ENCODE data around the gene THAP4. TPM values are rescaled to one million over a fixed set of nuclear protein-coding genes. Genes with fewer than 3 reads are reported as not detected.

The THAP4 gene
- total and polyA plus RNA-seq, 2 of the 13 experiments (the other 11 are each of a cell fraction or from before 2014, with no cell fraction given): 59.7 to 75.7 TPM

- TF ChIP-seq ZBTB1 (CRISPR knock-in tag; IDR thresholded peaks at IDR 0.05; ENCODE audit: borderline replicate concordance): no peak
- no peak for TF ChIP-seq ZNF256 (CRISPR knock-in tag; conservative IDR thresholded peaks at IDR 0.05)
- peak; percentile 19; the same call in 1 of the 2 replicates for TF ChIP-seq MED1 (CRISPR knock-in tag; IDR thresholded peaks at IDR 0.05)
- peak; percentile 96 for TF ChIP-seq SP5 (CRISPR knock-in tag; IDR thresholded peaks at IDR 0.05; ENCODE audit: borderline replicate concordance, low read depth)
- TF ChIP-seq ZMYM4 (CRISPR knock-in tag; IDR thresholded peaks at IDR 0.05): peak; percentile 37; the same call in 1 of the 2 replicates
- TF ChIP-seq FOXC1 (CRISPR knock-in tag; IDR thresholded peaks at IDR 0.05; ENCODE audit: borderline replicate concordance): no peak
- TF ChIP-seq ZNF609 (CRISPR knock-in tag; IDR thresholded peaks at IDR 0.05; ENCODE audit: borderline replicate concordance): peak; percentile 50; the same call in 1 of the 2 replicates
- no peak for TF ChIP-seq NCOA2 (CRISPR knock-in tag; IDR thresholded peaks at IDR 0.05)
- TF ChIP-seq RELA (CRISPR knock-in tag; IDR thresholded peaks at IDR 0.05): no peak
- TF ChIP-seq NFRKB (IDR thresholded peaks at IDR 0.05): no peak
- TF ChIP-seq DRAP1 (CRISPR knock-in tag; IDR thresholded peaks at IDR 0.05): no peak
- peak; percentile 48; the same call in 1 of the 2 replicates for TF ChIP-seq ZNF121 (CRISPR knock-in tag; IDR thresholded peaks at IDR 0.05)
- TF ChIP-seq ZNF597 (CRISPR knock-in tag; IDR thresholded peaks at IDR 0.05): no peak
- no peak for TF ChIP-seq RBM22 (optimal IDR thresholded peaks at IDR 0.05; ENCODE audit: low read length)
- TF ChIP-seq FOXM1 (CRISPR knock-in tag; IDR thresholded peaks at IDR 0.05): no peak
- TF ChIP-seq HNF1B (CRISPR knock-in tag; IDR thresholded peaks at IDR 0.05): peak; percentile 49; the same call in 1 of the 2 replicates
- TF ChIP-seq ETV6 (CRISPR knock-in tag; conservative IDR thresholded peaks at IDR 0.05): no peak
- TF ChIP-seq ZFY (CRISPR knock-in tag; IDR thresholded peaks at IDR 0.05): no peak
- peak; percentile 73 for TF ChIP-seq RARA (CRISPR knock-in tag; IDR thresholded peaks at IDR 0.05)
- no peak for TF ChIP-seq ZNF7 (CRISPR knock-in tag; IDR thresholded peaks at IDR 0.05)
Observed at GRCh38 chr2:241641631-241642030, 4.7 kb upstream of the THAP4 start (continued).
